ENCODE measurements around the gene POLR1E.

GRCh38 chr9:37538099-37538498, 52.4 kb downstream of the POLR1E start:
- TF ChIP-seq ZNF79 (CRISPR knock-in tag; IDR thresholded peaks at IDR 0.05; ENCODE audit: low read depth) = no peak
- TF ChIP-seq, protein P1, sequence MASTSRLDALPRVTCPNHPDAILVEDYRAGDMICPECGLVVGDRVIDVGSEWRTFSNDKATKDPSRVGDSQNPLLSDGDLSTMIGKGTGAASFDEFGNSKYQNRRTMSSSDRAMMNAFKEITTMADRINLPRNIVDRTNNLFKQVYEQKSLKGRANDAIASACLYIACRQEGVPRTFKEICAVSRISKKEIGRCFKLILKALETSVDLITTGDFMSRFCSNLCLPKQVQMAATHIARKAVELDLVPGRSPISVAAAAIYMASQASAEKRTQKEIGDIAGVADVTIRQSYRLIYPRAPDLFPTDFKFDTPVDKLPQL (IDR thresholded peaks at IDR 0.05; ENCODE audit: extremely low read depth, insufficient read length) = no peak
- TF ChIP-seq CREB1 (IDR thresholded peaks at IDR 0.05) = no peak
- TF ChIP-seq CREB1 (CRISPR knock-in tag; IDR thresholded peaks at IDR 0.05) = no peak
- no peak for TF ChIP-seq CREB5 (CRISPR knock-in tag; IDR thresholded peaks at IDR 0.05)
- no peak for TF ChIP-seq BCLAF1 (IDR thresholded peaks at IDR 0.05; ENCODE audit: borderline replicate concordance in 1 of 2, control insufficient read depth in 1 of 2, low read depth in 2 of 2, low read length in 1 of 2)
- TF ChIP-seq MXI1 (IDR thresholded peaks at IDR 0.05; ENCODE audit: low read depth, low read length) = no peak
- TF ChIP-seq NONO (IDR thresholded peaks at IDR 0.05; ENCODE audit: low read depth in 2 of 2, low read length in 1 of 2) = no peak

Measured in K562 (cell line).